SW480 (cell line): ENCODE data around the gene TIMM13.
"Not testable (repeated sequence)": the region's sequence is repeated elsewhere in the genome, so short reads cannot be mapped to it uniquely, and the experiment has no call there.

Source experiments
- DNase-seq: peaks from one replicate; pipeline ENCODE4 v3.0.0-alpha.2; 2016; ENCODE audit warnings: low spot score

Gene TIMM13

DNA sequence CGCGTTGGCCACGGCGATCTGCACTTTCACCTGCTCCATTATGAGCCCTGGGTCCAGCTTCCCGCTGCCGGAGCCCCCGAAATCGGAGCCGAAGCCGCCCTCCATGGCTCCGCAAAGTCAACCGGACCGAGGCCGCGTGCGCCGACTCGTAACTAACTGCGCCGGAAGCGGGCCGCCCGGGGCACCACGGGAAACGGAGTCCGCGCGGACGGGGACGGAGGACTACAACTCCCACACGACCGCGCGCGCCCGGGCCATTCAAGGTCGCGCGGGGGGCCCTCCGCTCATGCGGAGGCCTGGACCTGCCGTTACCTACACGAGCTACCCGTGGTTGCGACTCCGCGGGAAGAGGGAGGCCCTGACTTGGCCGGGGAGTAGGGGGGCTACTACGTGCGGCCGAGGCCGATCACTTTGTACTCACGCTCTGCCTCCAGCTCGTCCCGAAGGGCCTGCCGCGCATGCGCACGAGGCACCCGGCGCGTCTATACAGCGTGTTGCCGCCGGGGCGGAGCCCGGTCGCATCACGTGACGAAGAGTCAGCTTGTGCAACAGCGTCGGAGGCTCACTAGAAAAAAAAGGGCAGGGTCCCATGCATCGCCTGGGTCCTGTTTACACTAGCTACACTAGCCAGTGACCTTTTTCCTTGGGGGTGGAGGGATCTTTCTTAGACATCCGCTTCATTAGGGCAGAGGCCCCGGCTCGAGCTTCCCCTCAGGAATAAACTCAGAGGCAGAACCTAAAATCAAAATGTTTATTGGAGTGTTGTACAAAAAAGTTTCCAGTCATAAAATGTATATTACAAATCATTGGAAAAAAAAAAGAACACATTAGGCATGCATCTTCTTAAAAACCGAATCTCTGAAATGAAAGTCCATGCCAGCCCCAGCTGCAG is at the start of gene TIMM13:
TIMM13 (minus strand) TSS at position 158 of the 892 bp plus-strand sequence; CDS start at position 105, 53 bp downstream.
- peak; percentile 83 for DNase-seq

DNA sequence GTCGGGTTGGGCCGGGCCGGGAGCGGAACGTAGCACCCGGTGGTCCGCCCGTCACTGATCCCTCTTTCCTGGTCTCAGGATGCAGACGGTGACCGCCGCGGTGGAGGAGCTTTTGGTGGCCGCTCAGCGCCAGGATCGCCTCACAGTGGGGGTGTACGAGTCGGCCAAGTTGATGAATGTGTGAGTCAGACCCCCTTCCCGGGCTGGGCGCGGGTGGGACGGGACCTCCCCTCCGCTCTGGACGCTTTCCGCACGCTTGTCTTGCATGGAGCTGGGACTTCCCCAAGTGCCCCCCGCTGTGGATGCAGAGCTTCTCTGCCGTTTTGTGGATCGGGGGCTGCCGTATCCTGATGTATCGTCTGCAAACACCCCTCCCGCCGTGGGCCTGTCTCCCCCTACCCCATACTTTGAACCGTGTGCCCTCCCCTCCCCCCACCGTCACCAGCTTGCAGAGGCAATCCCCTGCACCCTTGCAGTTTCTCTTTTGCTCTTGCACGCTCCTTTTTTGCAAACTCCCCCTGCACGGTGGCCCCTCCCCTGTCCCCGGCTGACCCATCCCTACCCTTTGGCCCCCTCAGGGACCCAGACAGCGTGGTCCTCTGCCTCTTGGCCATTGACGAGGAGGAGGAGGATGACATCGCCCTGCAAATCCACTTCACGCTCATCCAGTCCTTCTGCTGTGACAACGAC is 49.2 kb upstream of the TIMM13 start:
- no peak for DNase-seq

DNA sequence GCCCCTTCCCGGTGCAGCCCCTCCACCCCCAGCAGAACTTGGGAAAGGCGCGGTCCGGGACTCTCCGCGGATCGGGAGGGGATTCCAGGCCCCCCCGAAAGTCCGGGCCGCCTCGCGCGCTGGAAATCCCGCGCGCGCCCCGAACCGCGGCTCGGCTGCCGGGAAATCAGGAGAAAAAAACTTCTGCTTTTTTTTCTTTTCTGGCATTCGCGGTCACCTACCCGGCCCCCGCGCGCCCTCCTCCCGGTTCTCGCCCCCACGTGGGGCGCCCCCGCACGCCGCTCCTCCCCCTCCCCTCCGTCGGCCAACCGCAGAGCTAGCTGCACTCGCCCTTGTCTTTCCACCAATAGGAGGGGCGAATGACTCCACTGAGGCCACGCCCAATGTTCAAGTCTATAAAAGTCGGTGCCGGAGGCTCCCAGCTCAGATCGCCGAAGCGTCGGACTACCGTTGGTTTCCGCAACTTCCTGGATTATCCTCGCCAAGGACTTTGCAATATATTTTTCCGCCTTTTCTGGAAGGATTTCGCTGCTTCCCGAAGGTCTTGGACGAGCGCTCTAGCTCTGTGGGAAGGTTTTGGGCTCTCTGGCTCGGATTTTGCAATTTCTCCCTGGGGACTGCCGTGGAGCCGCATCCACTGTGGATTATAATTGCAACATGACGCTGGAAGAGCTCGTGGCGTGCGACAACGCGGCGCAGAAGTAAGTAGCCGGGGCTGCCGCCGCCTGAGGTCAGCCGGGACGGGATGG is 48.5 kb upstream of the TIMM13 start, which contains the start of gene GADD45B:
GADD45B (plus strand) TSS at position 426 of the 749 bp plus-strand sequence; CDS start at position 658, 232 bp downstream.
- DNase-seq = peak; percentile 89

DNA sequence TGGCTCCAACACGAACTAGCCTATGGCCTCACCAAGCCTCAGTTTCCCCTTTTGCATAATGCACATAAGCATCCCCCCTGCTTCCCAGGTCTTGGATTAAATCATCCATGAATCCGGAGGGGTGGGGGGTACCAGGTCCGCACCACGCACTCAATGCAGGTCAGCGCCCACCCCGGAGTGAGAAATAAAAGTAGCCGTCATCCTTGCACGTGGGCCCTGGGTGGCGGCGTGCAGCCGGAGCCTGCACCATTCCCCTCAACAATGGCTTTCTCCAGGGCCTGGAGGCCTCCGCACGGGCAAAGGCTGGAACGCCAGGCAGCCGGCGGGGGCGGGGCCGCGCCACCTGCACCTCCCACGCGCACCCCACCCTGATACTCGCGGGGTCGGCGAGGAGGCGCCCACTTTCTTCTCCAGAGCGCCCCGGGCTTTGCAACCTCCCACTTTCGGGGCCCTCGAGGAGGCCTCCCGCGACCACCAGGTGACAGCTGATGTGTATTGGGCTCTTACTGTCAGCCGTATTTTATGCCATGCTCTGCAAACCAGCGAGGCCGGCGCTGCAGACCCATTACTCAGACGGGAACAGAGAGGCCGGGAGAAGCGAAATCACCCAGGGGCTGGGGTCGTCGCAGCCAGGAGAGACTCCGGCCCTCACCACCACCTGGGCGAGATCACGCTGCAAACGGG is 47.8 kb upstream of the TIMM13 start:
- peak; percentile 66 for DNase-seq

DNA sequence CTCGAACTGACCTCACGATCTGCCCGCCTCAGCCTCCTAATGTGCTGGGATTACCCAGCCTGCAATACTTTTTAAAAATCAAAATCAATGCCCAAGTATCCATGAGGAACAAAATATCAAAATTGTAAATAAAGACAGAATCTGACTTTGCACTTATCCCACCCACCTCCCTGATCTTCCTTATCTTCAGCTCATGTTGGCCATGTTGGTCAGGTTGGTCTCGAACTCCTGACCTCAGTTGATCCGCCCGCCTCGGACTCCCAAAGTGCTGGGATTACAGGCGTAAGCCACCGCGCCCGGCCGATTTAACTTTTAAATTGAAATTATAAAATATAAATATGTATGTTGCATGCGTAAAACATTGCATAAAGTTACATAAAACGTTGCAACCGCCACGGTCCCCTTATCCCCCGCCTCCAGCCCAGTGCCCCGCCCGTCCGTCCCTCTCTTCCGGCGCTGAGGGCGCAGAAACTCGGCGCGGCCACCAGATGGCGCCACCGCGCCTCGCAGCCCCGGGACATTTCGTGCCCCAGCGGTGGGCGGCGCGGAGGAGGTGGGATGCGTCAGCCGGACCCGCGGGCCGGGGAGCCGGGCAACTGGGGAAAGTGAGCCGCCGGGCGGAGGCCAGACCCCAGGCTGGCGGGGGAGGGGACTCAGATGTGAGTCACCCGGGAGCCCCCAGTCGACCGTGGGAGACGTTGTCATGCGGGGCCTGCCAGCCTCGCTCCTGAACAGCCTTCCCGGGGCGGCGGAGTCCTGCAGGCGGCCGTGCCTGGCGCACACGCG is 47.0 kb upstream of the TIMM13 start:
- DNase-seq = peak; percentile 69

DNA sequence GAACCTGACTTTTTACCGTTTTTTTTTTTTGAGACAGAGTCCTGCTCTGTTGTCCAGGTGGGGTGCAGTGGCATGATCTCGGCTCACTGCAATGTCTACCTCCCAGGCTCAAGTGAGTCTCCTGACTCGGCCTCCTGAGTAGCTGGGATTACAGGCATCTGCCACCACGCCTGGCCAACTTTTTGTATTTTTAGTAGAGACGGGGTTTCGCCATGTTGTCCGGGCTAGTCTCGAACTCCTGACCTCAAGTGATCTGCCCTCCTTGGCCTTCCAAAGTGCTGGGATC is 42.5 kb upstream of the TIMM13 start:
- not testable (repeated sequence) for DNase-seq

DNA sequence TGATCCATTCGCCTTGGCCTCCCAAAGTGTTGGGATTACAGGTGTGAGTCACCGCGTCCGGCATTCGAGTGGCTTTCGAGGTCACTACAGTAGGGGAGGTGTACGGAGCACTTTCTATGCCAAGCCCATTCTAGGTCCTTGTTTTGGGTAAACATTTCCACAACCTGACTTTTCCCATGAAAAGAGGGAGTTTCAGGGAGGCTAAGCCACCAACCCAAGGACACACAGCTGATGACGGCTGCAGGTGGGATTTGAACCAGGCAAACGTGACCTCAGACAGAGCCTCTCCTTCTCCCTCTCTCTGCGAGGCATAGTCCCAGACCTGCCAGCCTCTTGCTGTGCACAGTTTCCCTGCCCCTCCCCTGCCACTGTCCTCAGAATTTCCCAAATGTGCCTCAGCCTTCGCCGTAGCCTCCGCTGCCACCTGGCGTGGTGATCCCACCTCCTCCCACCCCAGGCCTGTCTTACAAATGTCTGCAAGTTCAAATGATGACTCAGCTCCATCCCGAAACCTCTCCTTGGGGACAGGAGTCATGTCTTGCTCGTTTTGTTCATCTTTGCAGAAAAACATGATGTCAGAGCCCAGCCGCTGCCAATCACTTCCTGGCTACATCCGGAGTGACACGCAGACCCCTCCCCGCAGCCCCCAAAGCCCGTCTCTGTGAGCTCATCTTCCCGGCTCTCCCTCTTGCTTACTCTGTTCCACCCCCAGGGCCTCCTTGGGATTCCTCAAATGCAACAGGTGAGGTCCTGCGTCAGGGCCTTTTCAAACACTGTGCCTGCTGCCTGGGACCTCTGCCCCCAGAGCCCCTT is 41.9 kb upstream of the TIMM13 start:
- no peak for DNase-seq

DNA sequence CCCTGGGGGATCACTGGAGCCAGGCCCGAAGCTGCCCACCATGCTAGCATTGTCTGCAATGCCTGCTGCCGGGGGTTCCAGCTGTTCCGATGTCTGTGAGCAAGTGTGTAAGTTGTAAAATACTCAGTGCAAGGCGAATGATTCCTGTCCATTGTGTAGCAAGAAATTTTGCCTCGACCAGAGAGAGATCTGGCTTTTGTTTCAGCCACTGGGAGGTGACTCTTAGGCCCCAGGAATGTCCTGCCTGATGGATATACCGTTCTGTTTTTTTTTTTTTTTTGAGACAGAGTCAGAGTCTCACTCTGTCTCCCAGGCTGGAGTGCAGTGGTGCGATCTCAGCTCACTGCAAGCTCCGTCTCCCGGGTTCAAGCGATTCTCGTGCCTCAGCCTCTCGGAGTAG is 41.2 kb upstream of the TIMM13 start:
- DNase-seq = no peak

DNA sequence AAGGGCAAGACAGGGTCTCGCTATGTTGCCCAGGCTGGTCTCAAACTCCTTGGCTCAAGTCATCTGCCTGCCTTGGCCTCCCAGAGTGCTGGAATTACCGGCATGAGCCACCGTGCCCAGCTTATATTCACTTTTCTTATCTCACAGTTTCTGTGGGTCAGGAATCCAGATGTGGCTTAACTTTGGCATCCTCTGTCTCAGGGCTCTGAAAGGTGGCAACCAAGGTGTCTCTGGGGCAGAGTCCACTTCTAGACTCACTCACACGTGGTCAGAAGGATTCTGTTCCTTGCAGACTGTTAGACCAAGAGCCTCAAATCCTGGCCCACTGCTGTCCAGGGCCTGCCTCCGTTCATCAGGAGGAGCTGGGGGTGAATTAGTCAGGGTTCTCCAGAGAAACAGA is 37.0 kb upstream of the TIMM13 start:
- no peak for DNase-seq

DNA sequence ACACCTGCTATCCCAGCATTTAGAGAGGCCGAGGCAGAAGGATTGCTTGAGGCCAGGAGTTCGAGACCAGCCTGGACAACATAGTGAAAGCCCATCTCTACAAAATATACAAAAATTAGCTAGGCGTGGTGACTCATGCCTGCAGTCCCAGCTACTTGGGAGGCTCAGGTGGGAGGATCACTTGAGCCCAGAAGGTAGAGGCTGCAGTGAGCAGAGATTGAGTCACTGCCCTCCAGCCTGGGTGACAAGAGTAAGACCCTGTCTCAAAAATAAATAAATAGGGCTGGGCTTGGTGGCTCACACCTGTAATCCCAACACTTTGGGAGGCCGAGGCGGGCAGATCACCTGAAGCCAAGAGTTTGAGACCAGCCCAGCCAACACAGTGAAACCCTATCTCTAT is 36.3 kb upstream of the TIMM13 start:
- not testable (repeated sequence) for DNase-seq

DNA sequence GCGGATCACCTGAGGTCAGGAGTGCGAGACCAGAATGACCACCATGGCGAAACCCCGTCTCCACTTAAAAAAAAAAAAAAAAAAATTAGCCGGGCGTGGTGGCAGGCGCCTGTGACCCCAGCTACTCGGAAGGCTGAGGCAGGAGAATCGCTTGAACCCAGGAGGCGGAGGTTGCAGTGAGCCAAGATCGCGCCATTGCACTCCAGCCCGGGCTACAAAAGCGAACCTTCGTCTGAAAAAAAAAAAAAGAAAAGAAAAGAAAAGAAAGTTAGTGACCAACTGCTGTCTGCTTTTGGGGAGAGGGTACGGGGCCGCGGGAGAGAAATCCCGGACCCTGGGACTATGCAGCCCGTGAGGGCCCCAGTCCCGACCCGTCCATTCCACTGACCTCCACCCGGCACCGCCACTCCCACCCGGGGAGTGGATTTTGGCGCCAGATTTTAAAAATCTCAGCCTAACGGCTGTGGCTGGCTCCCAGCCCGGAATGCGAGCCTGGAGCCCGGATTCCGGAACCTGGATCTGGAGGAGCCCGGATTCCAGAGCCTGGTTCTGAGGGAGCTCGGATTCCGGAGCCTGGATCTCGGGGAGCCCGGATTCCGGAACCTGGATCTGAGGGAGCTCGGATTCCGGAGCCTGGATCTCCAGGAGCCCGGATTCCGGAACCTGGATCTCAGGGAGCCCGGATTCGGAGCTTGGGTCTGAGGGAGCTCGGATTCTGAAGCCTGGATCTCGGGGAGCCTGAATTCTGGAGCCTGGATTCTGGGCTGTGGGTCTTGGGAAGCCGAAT is 35.4 kb upstream of the TIMM13 start:
- DNase-seq = peak; percentile 80

DNA sequence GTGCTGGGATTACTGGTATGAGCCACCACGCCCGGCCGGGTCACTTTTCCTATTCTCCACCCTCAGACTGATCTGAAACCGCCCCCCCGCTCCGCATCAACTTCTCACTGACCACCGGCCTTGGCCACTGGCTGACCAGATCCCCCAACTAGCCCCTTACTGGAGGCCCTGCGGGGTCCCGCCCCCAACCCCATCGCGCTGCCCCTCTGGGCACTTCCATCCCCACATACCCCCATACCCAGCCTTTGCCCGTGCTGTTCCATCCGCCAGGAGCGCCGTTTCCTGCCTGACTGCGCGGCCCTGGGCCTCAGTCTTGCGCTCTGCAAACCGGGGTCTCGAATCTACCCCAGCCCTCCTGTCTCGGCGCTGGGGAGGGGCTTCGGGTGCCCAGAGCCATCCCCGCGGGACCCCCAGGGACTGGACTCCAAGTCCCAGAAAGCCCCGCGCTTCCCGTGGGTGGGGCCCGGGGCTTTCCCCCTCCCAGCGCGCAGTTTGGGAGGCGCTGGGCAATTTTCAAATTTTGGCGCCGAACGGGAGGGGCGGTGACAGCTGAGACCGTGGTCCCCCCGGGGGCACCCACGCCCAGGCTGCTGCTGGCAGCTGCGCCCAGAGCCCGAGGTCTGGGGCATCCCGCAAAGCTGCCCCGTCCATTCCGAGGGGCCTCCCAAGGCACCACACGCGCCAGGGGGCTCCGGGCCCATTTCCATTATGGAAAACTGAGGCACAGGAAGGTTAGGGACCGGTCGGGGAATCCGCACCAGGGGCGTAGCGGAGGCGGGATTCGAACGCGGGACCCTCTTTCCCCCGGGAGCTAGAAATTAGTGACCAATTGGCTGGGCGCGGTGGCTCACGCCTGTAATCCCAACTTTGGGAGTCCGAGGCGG is 34.6 kb upstream of the TIMM13 start:
- no peak for DNase-seq

DNA sequence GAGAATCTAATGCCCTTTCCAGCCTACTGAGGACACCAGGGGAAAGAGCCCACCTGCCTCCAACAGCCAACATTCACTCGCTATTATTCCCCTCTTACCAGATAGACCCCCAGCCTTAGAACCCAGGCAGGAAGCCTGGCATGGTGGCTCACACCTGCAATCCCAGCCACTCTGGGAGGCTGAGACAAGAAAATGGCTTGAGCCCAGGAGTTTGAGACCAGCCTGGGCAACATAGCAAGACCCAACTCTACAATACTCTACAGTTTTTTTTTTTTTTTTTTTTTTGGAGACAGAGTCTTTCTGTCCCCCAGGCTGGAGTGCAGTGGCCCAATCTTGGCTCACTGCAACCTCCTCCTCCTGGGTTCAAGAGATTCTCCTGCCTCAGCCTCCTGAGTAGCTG is 32.9 kb upstream of the TIMM13 start:
- no peak for DNase-seq

DNA sequence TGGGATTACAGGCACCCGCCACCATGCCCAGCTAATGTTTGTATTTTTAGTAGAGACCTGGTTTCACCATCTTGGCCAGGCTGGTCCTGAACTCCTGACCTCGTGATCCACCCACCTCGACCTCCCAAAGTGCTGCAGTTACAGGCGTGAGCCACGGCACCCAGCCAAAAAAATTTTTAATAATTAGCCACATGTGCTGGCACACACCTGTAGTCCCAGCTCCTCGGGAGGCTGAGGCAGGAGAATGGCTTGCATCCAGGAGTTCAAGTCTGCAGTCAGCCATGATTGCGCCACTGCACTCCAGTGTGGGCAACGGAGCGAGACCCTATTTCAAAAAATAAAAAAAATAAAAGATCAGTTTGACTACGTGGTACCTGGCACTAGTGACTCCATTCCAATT is 31.4 kb upstream of the TIMM13 start:
- not testable (repeated sequence) for DNase-seq

DNA sequence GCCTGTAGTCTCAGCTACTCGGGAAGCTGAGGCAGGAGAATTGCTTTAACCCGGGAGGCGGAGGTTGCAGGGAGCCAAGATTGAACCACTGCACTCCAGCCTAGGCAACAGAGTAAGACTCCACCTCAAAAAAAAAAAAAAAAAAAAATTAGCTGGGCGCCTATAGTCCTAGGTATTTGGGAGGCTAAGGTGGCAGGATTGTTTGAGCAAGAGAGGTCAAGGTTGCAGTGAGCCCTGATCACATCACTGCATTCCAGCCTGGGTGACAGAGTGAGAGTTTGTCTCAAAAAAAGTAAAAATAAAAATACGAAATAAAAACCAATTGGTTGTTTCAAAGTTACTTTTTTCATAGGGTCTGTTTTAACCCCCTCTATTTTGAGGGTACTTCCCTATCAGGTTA is 30.7 kb upstream of the TIMM13 start:
- no peak for DNase-seq

DNA sequence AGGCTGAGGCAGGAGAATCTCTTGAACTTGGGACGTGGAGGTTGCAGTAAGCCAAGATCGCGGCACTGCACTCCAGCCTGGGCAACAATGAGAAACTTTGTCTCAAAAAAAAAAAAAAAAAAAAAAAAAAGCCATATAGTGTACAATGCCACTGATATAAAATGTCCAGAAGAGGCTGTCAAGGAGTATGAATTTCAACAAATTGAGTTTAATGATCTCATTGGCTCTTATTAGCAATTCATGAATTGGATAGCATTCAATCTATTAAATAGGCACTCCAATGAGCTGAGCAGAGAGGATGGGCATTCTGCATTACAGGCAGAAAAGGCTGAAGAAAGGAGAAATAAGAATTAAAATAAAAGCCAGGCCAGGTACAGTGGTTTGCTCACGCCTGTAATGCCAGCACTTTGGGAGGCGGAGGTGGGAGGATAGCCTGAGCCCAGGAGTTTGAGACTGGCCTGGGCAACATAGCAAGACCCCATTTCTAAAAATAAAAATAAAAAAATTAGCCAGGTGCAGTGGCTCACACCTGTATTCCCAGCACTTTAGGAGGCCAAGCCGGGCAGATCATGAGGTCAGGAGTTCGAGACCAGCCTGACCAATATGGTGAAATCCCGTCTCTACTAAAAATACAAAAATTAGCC is 30.1 kb upstream of the TIMM13 start:
- no peak for DNase-seq

DNA sequence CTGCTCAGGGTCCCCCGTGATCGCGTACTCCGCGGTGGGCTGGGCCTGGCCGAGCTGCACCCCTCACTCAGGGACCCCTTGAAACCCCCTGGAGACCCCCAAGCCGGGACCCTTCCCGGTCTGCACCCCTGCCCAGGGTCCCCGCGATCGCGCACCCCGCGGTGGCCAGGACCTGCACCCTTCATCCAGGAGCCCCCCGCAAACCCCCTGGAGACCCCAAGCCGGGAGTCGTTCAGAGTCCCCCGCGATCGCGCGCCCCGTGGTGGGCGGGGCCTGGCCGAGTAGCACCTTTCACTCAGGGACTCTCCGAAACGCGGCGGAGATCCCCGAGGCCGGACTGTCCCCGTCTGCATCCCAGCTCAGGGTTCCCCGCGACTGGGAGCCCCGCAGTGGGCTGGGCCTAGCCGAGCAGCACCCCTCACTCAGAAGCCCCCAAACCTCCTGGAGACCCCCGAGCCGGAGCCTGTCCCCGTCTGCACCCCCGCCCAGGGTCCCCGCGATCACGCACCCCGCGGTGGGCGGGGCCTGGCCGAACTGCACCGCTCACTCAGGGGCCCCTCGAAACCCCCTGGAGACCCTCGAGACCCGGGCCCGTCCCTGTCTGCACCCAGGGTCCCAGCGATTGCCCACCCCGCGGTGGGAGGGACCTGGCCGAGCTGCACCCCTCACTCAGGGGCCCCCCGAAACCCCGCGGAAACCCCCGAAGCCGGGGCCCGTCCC is 28.6 kb upstream of the TIMM13 start:
- DNase-seq = no peak
